Keratinocyte (primary cell): Measurements from ENCODE around the gene INAVA. TPM values are rescaled to one million over a fixed set of nuclear protein-coding genes. Genes with fewer than 3 reads are reported as not detected.

Source experiments
- DNase-seq: peaks from one replicate; pipeline ENCODE4 v3.0.0-alpha.2; 2011; ENCODE audit warnings: low read depth, missing footprints, low spot score
- FAIRE-seq: peaks from 2 replicates; lab custom pipeline; 2011; peaks lifted over from hg19 to GRCh38; lab: Jason Lieb, UNC
- H2AFZ ChIP-seq: 2 replicates; pipeline ENCODE4 v1.6.0; 2012; ENCODE audit warnings: low read length, control low read depth, inconsistent platforms; ENCODE audit not compliant: control insufficient read depth
- H3K27ac ChIP-seq: 2 replicates; pipeline ENCODE4 v1.5.1; 2011; ENCODE audit warnings: low read length; ENCODE audit not compliant: control insufficient read depth, insufficient read depth
- H3K27me3 ChIP-seq: 3 replicates; pipeline ENCODE4 v1.6.0; 2011; ENCODE audit warnings: low read length; ENCODE audit not compliant: control insufficient read depth, insufficient read depth; ENCODE audit errors: extremely low read depth
- H3K36me3 ChIP-seq, 2 experiments: 2 replicates in 1 of 2; 3 replicates in 1 of 2; pipeline ENCODE4 v1.5.1; 2011; ENCODE audit warnings: low read length in 2 of 2, mild to moderate bottlenecking in 1 of 2; ENCODE audit not compliant: control insufficient read depth in 2 of 2, insufficient read depth in 2 of 2; ENCODE audit errors: extremely low read depth in 1 of 2
- H3K4me1 ChIP-seq: 3 replicates; pipeline ENCODE4 v1.5.1; 2011; ENCODE audit warnings: low read length; ENCODE audit not compliant: control insufficient read depth, insufficient read depth; ENCODE audit errors: extremely low read depth
- H3K4me2 ChIP-seq: 3 replicates; pipeline ENCODE4 v1.6.0; 2011; ENCODE audit warnings: low read depth, low read length; ENCODE audit not compliant: control insufficient read depth, insufficient read depth; ENCODE audit errors: extremely low read depth
- H3K4me3 ChIP-seq, 3 experiments: fragments of 200-600 bp in 1 of 3; sonication (generic) in 1 of 3; 2 replicates in 2 of 3; 3 replicates in 1 of 3; pipeline ENCODE4 v1.5.1; 2011 to 2016; ENCODE audit warnings: low read length in 3 of 3, mild to moderate bottlenecking in 3 of 3, control low read depth in 2 of 3, inconsistent platforms in 1 of 3, low read depth in 1 of 3, mixed read lengths in 1 of 3, mixed run types in 1 of 3, moderate library complexity in 1 of 3; ENCODE audit not compliant: control insufficient read depth in 2 of 3, insufficient read depth in 2 of 3; ENCODE audit errors: extremely low read depth in 1 of 3
- H3K79me2 ChIP-seq: 2 replicates; pipeline ENCODE4 v1.6.0; 2012; ENCODE audit warnings: low read length; ENCODE audit not compliant: control insufficient read depth, insufficient read depth
- H3K9ac ChIP-seq: 3 replicates; pipeline ENCODE4 v1.6.0; 2011; ENCODE audit warnings: low read length; ENCODE audit not compliant: control insufficient read depth, insufficient read depth; ENCODE audit errors: extremely low read depth
- H3K9me1 ChIP-seq: 3 replicates; pipeline ENCODE4 v1.6.0; 2011; ENCODE audit warnings: low read length; ENCODE audit not compliant: control insufficient read depth, insufficient read depth; ENCODE audit errors: extremely low read depth
- H3K9me3 ChIP-seq: 2 replicates; pipeline ENCODE4 v1.5.1; 2012; ENCODE audit warnings: low read depth, low read length; ENCODE audit not compliant: control insufficient read depth
- H4K20me1 ChIP-seq: 3 replicates; pipeline ENCODE4 v1.6.0; 2011; ENCODE audit warnings: low read length; ENCODE audit not compliant: control insufficient read depth, insufficient read depth; ENCODE audit errors: extremely low read depth
- CTCF ChIP-seq, 3 experiments: IDR thresholded peaks in 1 of 3; conservative IDR thresholded peaks in 1 of 3; optimal IDR thresholded peaks in 1 of 3; 2 replicates in 2 of 3; 3 replicates in 1 of 3; pipeline versions ENCODE3 to v1.5.1; 2011; ENCODE audit warnings: low read length in 3 of 3, mild to moderate bottlenecking in 3 of 3, moderate library complexity in 2 of 3, control low read depth in 1 of 3, inconsistent platforms in 1 of 3; ENCODE audit not compliant: insufficient read depth in 2 of 3; ENCODE audit errors: extremely low read depth in 1 of 3
- EZH2 ChIP-seq: IDR thresholded peaks from one replicate; pipeline ENCODE4 v1.6.1; 2012; ENCODE audit warnings: inconsistent platforms, mild to moderate bottlenecking, low read length, moderate library complexity
- dilution Hi-C: fragments of 300-500 bp; cut with MboI; formaldehyde crosslinking; loops from one replicate; pipeline ENCODE4 v1.7.0; 2020; ENCODE audit warnings: low sequenced_read_pairs; ENCODE audit not compliant: extremely low pct_ligation_motif_present
- polyA plus RNA-seq, 5 experiments: library from polyadenylated mRNA; depleted of rRNA in 3 of 5; stranded (reverse) in 3 of 5; stranded (forward) in 1 of 5; unstranded in 1 of 5; fragments of >200 nt; gene quantifications; 1 replicate in 1 of 5; 2 replicates in 3 of 5; 3 replicates in 1 of 5; pipeline versions ENCODE4 v1.2.1 to v1.2.3, GENCODE V29; 2011 to 2012; ENCODE audit warnings: missing spikeins in 2 of 5, low read depth in 1 of 5, low replicate concordance in 1 of 5

Gene INAVA
- polyA plus RNA-seq, 1 donor (not counting 4 experiments of a cell fraction or from before 2014, with no cell fraction given) = 12.5 TPM

- H3K4me2 ChIP-seq = no peak overlapping the region
- no peaks in the 10 kb centered on the region for H3K27me3 ChIP-seq
- H3K79me2 ChIP-seq = no peaks in the 10 kb centered on the region
- no peaks in the 10 kb centered on the region for H3K4me1 ChIP-seq
- no peak for DNase-seq
- TF ChIP-seq EZH2 = no peak
- no peak for TF ChIP-seq CTCF (optimal IDR thresholded peaks at IDR 0.05 in 1 of 3, IDR thresholded peaks at IDR 0.05 in 1 of 3, conservative IDR thresholded peaks at IDR 0.05 in 1 of 3; ENCODE audit: extremely low read depth in 1 of 3, insufficient read depth in 2 of 3, low read length in 3 of 3)
- H3K9ac ChIP-seq = no peak overlapping the region
- no peak overlapping the region for H2AFZ ChIP-seq
- H3K9me1 ChIP-seq = no peaks in the 10 kb centered on the region
- H3K27ac ChIP-seq = no peak overlapping the region
- H4K20me1 ChIP-seq = no peaks in the 10 kb centered on the region
- FAIRE-seq = no peak
- H3K36me3 ChIP-seq = no peaks in the 10 kb centered on the region
- H3K4me3 ChIP-seq = no peak overlapping the region
- H3K9me3 ChIP-seq = no peaks in the 10 kb centered on the region
- dilution Hi-C loops = no loop called here
Measured at GRCh38 chr1:200947059-200947566, 52.4 kb downstream of the INAVA start.

GRCh38 chr1:200949626-200950025 lies 54.9 kb downstream of the INAVA start:
- no peak for TF ChIP-seq EZH2
- no peak for TF ChIP-seq CTCF (optimal IDR thresholded peaks at IDR 0.05 in 1 of 3, IDR thresholded peaks at IDR 0.05 in 1 of 3, conservative IDR thresholded peaks at IDR 0.05 in 1 of 3; ENCODE audit: extremely low read depth in 1 of 3, insufficient read depth in 2 of 3, low read length in 3 of 3)
- Histone ChIP-seq H3K4me2 (no peak overlapping the region), H3K9ac (no peak overlapping the region), H3K9me3 (no peaks in the 10 kb centered on the region), H3K36me3 (no peaks in the 10 kb centered on the region), H2AFZ (no peak overlapping the region), H3K4me3 (no peak overlapping the region), H3K9me1 (no peaks in the 10 kb centered on the region), H3K27ac (no peak overlapping the region), H3K79me2 (no peaks in the 10 kb centered on the region), H3K4me1 (no peaks in the 10 kb centered on the region), H4K20me1 (no peaks in the 10 kb centered on the region), H3K27me3 (no peaks in the 10 kb centered on the region)
- dilution Hi-C loops = no loop called here
- no peak for FAIRE-seq
- no peak for DNase-seq
